ENCODE data around the gene MESP1.

- no peak for TF ChIP-seq CTCF (IDR thresholded peaks at IDR 0.05)
- TF ChIP-seq POLR2AphosphoS5 (IDR thresholded peaks at IDR 0.05; ENCODE audit: low read depth, low read length) = no peak
- no peak for TF ChIP-seq SIN3A (IDR thresholded peaks at IDR 0.05; ENCODE audit: borderline replicate concordance, insufficient read depth, low read depth, low read length)
These were observed 15.3 kb downstream of the MESP1 start for GRCh38 chr15:89735773-89736172.
